HG02678 (cell line): Measurements from ENCODE around the gene FAM3B.

ENCODE experiments used
- ATAC-seq: cut with Tn5 transposase; IDR thresholded peaks from one replicate; pipeline ENCODE4 v1.9.1; 2021; ENCODE audit warnings: mild to moderate bottlenecking, moderate library complexity; ENCODE audit not compliant: unreplicated experiment

The FAM3B gene

GRCh38 chr21:41318218-41318617 lies 1.6 kb downstream of the FAM3B start:
- no peak for ATAC-seq

- no peak for ATAC-seq
Measured at GRCh38 chr21:41319273-41319672, 2.7 kb downstream of the FAM3B start.

GRCh38 chr21:41321211-41321907 lies 4.8 kb downstream of the FAM3B start:
- ATAC-seq = no peak

GRCh38 chr21:41321908-41322495 lies 5.4 kb downstream of the FAM3B start:
- no peak for ATAC-seq

GRCh38 chr21:41322496-41323382 lies 6.1 kb downstream of the FAM3B start:
- ATAC-seq = no peak

- no peak for ATAC-seq
Measured at GRCh38 chr21:41325138-41325912, 8.7 kb downstream of the FAM3B start.

GRCh38 chr21:41326414-41327080 lies 9.9 kb downstream of the FAM3B start:
- ATAC-seq = no peak

- ATAC-seq = no peak
Measured at GRCh38 chr21:41327753-41328152, 11.2 kb downstream of the FAM3B start.

GRCh38 chr21:41328660-41329607 lies 12.3 kb downstream of the FAM3B start:
- ATAC-seq = no peak

- ATAC-seq = no peak
Measured at GRCh38 chr21:41333752-41334151, 17.2 kb downstream of the FAM3B start.

GRCh38 chr21:41337515-41337914 lies 20.9 kb downstream of the FAM3B start:
- ATAC-seq = no peak

GRCh38 chr21:41338455-41338854 lies 21.9 kb downstream of the FAM3B start:
- ATAC-seq = no peak

GRCh38 chr21:41342035-41342434 lies 25.4 kb downstream of the FAM3B start:
- no peak for ATAC-seq

GRCh38 chr21:41344146-41344545 lies 27.5 kb downstream of the FAM3B start:
- ATAC-seq = no peak

GRCh38 chr21:41345356-41345755 lies 28.8 kb downstream of the FAM3B start:
- no peak for ATAC-seq

GRCh38 chr21:41345934-41346685 lies 29.5 kb downstream of the FAM3B start:
- no peak for ATAC-seq

GRCh38 chr21:41346758-41347157 lies 30.2 kb downstream of the FAM3B start:
- ATAC-seq = no peak

GRCh38 chr21:41348434-41348833 lies 31.8 kb downstream of the FAM3B start:
- no peak for ATAC-seq

- no peak for ATAC-seq
Measured at GRCh38 chr21:41349126-41349525, 32.5 kb downstream of the FAM3B start.
